ENCODE data around the gene GYG2. TPM values are rescaled to one million over a fixed set of nuclear protein-coding genes. Genes with fewer than 3 reads are reported as not detected.

The GYG2 gene
- not detected in 2 replicates for total RNA-seq

GRCh38 chrX:2828344-2828958 lies at the start of gene GYG2:
Gene GYG2, plus strand, starts transcription at chrX:2828930. Its CDS starts 1,259 bp downstream, at chrX:2830189.

GRCh38 chrX:2928583-2929434 lies 100.1 kb downstream of the GYG2 start, which contains the start of gene ARSD:
Gene ARSD, minus strand, starts transcription at chrX:2929339. Its CDS starts 64 bp downstream, at chrX:2929275.

Other genes starting within 250 kb of the GYG2 start
- 46.0 and 76.1 TPM in 2 replicates for gene CD99, start 137.6 kb upstream of the GYG2 start, total RNA-seq
- 0.85 and 1.9 TPM in 2 replicates for gene XG, start 76.9 kb upstream of the GYG2 start, total RNA-seq
- 12.4 and 21.7 TPM in 2 replicates for gene ARSD, start 100.4 kb downstream of the GYG2 start, total RNA-seq
- gene ARSH, start 177.6 kb downstream of the GYG2 start, total RNA-seq = not detected in 2 replicates
- gene ARSF, start 212.5 kb downstream of the GYG2 start, total RNA-seq = under 0.01 TPM in 1 of 2 replicates, not detected in the other

All from tracheal epithelial cell (primary cell).